NCI-H187 (cell line): ENCODE measurements around the gene PAPOLB.

Experiments
- DNase-seq, 2 experiments: peaks; one replicate each; lab custom pipeline; 2025; lab: John Stamatoyannopoulos, UW

PAPOLB gene

DNA sequence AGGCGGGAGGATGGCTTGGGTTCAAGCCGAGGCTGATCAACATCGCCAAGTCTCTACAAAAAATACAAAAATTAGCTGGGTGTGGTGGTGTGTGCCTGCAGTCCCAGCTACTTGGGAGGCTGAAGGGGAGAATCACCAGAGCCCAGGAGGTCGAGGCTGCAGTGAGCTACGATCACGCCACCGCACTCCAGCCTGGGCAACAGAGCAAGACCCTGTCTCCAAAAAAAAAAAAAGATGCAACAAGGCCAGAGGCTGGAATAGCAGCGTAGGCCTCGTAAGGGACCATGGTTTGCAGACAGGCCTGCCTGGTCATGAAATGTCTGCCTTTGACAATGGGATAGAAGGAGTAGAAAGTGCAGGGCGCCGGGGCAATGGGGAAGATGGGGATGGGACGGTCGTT is 20.0 kb downstream of the PAPOLB start:
- DNase-seq: no peak

DNA sequence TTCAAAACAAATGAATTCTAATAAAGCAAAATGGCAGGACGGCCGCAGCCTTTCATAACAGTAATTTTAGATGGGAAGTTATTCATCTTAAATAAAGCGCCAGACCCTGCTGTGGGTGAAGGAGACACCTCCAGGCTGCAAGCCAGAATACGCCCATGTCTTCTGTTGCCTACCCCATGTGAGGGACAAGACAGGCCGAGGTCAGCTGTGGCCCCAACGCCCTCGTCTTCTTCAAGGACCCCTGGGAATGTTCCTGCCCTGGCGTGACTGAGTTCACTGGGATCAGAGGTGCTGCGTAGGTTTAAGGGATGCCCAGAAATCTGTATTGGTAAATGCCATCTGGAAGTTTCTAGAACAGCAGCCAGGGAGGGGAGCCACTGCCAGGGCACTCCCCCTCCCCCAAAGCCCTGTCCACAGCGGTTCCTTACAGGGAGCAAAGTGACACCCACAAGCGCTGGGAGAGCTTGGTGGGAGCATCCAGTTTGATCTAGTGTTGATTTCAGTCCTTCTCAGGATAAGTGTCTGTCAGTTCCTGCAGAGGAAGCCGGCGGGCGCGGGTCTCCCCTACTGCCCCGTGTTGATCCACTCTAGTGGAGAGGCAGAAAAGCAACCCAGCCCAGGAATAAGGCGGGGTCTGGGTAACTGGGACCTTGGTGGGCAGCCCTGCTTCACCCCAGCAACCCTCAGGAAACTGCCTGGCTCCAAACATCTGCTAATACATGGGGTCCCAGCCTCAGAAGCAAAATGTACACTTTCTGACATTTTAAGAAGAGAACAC is 20.6 kb downstream of the PAPOLB start:
- no peak for DNase-seq

DNA sequence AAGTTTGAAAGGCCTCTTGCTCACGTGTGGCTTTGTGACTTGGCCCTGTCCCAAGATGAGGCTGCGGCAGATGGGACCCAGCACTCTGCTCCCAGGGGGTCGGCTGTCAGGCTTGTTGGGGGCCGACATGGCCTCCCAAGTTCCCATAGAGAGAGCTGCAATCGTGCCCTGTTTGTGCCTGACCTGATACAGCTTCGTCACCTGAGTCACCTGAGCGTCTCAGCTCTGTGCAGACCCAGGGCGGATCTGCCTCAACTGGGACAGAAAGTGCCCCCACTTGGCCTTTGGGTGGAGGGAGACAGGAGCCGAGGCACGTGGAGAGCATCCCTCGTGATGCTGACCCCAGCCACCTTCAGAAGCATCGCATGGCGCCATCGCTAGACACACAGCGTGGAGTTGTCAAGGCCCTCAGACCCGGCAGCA is 21.7 kb downstream of the PAPOLB start:
- DNase-seq: no peak

DNA sequence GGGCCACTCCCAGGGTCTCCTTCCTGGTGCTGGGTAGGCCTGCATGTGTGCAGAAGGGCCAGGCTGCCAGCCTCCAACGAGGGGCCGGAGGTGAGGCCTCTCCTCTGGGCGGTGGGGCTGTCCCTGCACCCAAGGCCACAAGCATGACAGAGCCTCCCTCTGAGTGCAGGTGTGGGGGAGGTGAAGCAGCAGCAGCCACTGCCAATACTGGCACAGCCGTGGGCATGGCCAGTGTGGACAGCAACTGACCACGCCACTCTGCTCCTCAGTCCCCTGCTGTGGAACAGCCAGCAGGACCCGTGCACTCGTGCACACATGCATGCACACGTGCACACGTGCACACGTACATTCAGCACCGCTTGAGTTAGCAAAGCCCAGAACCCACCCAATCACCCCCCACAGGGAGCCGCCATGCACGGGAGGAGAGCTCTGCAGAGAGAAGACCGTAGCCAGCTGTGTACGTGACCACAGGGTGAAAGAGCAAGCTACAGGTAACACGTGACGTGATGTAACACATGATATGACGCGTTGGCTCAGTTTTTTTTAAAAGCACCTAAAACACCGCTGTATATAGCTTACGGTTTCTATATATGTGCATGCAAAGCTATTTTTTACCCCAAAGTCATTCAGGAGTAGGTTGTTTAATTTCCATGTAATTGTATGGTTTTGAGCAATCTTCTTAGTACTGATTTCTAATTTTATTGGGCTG is 23.1 kb downstream of the PAPOLB start:
- no peak for DNase-seq

DNA sequence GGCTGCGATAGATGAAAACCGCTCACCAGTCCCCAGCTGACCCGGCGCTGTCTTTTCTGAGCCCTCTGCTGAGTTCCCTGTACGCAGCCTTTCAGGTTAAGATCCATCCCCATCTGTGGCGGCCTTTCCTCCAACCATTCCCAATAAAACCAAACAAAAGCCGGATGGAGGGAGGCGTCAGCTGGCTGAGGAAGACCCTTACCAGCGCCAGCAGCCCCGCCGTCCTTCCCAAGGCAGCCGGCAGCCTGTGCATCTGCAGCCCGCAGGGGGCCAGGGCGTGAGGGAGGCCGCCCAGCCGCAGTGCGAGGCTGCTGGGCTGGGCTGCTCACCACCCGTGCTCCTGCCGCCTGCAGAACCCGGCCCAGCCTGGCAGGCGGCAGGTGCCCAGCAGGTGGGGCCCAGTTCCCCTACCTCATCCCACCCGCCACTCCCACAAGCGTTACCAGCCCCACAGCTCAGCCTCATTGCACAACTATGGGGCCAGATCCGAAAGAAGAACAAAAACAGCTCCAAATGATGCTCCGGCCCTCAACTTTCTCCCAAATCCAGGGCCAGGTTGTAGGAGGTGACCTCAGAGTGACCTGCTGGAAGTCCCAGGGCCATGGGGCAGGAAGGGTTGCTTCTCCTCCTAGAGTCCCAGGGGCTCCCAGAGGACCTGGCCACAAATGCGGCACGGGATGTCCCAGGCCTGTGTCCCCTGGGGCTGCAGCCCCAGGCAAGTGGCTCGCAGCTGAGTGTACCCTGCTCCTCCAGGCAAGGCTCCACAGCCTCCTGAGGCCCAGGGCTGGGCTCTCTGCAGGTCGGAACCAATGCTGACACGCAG is 23.8 kb downstream of the PAPOLB start:
- DNase-seq: no peak

DNA sequence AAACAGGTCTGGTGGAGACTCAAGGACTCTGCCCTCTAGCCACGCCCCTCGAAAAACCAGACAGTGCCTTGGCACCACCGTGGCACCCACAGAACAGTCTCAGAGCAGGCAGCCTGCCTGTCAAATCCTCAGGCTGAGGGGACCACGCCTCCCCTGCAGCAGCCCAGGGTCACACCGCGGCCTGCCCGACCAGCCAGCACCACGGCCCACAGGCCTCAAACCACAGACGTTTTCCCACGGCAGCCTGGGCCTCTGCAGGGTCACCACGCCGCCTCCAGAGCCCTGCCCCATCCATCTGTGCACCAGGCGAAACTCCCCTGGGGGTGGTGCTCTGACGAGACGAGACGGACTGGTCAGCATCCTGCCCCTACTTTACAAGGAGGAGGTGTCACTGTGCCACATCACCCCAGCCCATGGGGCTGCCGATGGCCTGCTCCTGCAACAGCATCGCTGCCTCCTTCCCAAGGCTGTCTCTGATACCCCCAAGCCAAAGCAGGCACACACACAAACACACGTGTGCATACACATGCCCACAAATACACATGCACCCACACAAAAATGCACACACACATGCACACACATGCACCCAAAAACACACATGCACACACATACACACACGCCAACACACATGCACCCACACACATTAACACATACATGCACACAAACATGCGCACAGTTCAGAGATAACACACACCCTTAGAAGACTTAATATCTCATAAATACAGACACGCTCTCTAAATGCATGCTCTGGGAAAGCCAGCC is 24.6 kb downstream of the PAPOLB start:
- no peak for DNase-seq

DNA sequence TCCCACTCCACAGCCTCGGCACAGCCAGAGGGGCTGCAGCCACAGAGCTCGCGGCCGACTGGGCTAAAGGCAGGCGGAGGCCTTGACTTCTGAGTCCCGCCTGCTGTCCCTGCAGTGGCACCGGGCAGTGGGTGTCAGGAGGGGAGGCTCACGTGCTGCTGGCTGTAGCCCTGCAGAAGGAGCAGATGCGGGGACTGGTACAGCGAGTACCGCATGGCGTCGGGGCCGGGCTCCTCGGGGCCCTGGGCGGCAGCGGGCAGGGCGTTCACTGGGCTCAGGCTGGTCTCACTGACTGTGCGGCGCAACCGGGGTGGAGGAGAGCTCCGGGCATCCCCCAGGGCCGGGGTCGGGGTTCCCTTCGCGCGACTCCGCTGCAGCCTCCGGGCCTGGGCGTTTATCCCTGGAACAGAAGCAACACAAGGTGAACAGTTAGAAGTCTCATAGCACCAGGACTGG is 25.6 kb downstream of the PAPOLB start:
- DNase-seq: no peak

DNA sequence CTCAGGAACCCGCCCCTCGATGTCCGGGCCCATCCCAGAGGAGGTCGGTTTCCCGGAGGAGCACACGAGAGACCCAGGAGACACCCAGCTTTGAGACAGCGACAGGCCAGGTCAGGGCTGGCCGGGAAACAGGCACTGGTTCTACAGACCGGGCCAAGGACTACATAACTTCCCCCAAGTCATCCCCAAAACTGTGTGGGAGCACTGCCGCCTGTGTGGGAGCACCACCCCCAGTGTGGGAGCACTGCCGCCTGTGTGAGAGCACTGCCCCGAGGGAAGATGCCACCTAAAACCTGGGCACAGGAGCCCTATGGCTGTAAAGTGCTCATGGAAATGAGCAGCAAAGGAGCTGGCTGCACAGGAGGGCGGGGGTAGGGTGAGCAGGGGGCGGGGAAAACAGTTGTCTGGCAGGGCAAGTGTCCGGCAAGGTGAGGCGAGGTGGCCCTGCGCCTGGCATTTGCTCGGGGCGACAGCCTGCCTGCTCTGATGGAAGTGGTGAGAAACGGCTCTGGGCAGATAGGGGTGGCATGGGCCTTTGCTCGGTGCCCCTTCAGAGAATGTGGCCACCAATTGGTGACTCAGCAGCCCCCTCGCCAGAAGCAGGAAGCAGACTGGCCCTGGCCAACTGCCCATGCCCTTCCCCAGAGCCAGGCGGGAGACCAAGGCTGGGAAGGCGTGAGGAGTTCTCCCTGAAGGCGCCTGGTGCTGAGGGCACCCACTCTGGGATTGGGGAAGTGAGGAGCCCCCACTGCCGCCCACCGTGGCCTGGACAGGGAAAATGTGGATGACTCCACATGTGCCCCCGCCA is 26.2 kb downstream of the PAPOLB start:
- no peak for DNase-seq

DNA sequence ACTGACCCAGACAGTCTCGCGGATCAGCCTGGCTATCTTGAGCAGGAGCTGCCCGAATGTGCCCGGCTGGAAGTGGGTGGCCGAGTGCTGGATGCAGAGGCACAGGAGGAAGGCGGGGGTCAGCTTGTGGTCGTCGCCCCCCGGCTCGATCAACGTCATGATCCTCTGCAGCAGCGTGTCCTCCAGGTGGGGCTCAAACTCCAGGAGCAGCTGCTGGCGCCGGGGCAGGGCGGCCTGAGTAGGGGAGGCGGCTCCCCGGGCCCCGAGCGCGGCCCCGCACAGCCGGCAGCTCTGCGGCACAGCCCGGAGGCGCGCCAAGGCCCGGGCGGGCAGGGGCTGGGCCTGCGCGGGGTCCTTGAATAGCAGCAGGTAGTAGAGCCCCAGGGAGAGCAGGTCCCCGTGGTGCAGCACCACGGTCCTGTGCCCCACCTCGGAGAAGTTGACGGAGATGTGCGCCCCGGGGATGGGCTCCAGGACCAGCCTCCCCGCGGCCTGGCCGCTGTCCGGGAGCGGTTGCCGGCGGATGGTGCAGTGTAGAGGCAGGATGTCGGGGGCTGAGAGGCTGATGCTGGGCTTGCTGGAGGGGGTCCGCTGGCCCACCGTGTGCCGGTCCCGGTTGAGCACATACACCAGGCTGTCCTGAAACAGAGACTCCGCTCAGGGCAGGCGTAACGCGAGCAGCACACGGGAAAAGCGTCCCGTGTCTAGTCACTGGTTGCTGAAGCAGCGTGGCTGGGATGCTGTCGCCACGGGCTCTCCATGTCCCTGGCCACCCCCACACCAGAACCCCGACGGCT is 27.0 kb downstream of the PAPOLB start:
- DNase-seq: no peak

DNA sequence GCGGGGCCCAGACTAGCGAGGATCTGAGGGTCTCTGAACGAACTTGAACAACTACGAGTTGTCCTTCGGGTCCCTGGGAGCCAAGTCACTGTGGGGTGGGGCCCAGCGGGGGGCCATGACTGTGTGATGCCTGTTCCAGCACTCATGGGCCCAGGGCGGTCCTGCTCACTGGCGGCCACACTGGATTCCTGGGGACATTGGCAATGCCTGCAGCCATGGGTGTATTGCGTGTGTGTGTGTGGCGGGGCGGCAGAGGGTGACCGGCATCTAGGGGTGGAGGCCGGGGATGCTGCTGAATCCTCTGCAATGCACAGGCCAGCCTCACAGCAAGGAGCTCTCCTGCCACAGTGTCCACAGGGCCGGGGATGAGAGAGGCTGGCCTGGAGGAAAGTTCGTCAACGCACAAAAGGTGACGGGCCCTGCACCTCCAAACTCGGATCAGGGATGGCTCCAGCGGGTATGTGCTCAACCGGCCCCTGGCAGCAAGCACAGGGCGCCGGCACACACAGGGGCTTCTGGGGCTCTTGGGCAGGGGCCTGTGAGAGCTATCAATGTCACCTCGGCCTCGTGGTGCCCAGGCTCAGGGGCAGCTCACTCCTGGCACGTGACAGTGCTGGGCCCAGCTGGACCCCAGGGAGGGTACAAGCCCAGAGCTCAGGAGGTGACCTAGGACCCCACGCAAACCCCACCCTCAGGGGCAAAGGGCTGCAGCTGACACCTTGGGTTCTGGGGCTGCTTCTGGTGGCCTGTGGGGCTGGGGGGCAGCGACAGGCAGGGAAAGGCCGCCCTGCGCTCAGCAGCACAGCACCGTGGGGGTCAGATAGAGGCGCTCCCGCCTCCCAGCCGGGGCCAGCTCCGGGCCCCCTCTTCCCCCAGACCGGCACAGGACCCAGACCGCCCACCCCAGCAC is 27.9 kb downstream of the PAPOLB start:
- no peak for DNase-seq

DNA sequence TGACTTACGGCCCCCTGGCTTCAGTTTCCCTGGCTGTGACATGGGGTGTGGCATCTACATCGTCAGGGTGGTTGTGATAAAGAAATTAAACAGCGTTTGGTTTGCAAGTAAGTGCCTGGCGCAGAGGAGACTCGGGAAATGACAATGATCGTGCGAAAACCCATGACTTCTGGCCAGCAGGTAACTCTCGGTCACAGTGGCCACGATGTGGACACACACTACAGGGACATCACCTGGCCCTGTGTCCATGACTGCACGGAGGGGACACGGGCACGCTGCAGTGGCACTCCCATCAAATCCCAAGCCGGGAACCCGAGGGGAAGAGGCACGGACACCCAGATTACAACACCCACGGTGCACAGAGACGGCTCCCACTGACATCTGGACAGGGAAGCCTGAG is 28.7 kb downstream of the PAPOLB start:
- DNase-seq: no peak

DNA sequence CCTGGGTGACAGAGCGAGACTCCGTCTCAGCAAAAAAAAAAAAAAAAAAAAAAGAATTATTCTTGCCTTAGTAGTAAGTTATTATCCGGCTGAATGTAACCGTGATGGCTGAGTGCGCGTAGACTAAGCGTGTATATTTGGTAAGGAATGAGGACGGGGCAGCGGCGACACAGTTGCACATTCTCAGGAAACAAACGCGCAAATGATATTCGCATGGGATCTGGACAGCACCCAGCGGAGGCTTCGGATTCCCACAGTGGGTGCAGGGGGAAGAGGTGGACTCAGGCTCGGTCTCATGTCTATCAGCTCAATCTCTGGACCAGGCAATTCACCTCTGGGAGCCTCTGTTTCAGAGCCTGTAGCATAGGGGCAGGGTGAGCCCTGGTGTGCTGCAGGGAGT is 29.1 kb downstream of the PAPOLB start:
- no peak for DNase-seq

DNA sequence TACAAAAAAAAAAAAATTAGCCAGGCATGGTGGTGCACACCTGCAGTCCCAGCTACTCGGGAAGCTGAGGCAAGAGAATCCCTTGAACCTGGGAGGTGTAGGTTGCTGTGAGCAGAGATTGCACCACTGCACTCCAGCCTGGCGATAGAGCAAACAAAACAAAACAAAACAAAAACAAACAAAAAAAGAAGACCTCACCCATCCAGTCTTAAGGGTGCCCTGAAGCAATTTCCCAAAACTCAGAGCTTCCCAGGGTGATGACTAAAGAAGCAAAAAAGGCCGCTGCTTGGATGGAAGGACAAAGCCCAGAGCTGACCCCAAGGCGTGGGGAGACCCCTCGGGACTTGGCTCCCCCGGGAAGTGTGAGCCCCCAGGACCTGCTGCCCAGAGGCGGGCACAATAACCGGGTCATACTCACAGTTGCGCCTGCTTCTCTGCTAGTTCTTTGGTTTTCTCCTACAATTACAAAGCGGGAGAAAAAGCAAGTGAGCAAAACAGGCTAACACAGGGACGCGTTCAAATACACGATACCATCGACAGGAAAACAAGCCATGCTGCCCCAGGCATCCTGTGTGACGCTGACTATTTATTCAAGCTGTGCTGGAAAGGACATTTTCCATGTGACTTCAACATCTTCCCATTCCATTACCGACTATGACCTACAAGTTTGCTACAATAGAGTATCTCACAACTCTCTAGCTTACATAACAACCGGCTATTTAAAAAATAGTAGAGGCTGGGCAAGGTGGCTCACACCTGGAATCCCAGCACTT is 29.9 kb downstream of the PAPOLB start:
- no peak for DNase-seq

DNA sequence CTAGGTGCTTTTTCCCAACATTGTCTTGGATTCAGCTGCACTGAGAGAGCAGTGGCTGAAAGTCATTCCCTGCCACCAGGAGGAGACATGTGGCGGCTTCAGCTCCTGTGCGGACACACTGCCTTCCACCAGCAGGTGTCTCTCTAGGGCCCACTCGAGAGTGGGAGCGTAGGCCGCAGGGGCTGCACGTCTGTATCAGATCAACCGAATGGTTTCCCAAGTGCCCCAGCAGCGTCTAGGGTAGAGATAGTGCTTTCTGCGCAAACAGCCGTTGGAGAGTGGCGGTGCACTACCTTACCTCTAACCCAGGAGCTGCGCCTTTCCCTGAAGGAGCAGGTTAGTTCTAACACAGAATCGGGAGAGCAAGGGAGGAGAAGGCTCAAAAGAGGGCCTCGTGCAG is 31.7 kb downstream of the PAPOLB start:
- no peak for DNase-seq

DNA sequence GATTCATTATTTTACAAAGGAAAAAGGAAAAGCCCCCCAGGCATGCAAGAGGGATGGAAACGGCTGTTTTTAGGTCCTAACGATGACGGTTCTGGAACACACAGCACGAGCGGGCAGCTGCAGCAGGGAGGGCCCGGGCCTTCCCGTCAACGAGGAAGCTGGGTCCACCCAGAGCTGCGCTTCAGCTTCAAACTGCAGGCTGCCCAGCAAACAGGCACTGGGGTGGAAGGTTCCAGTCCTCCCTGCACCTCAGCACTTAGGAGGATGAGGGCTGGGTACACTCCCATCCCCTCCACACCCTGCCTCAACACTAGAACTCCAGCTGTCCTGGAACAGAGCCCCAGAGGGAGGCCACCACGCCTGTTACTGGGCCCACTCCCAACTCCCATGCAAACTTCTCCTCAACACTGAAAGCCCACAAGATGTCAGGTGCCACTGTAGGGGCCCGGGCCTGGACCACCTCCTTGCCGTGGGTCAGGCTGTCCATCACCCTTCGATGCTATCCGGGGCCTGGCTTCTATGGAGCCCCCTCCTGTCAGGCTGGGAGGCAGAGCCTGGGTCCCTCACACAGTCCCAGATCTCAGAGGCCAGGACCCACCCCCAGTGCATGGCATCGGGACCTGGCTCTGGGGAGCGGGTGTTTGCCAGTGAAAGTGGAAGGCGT is 33.0 kb downstream of the PAPOLB start:
- DNase-seq: no peak

DNA sequence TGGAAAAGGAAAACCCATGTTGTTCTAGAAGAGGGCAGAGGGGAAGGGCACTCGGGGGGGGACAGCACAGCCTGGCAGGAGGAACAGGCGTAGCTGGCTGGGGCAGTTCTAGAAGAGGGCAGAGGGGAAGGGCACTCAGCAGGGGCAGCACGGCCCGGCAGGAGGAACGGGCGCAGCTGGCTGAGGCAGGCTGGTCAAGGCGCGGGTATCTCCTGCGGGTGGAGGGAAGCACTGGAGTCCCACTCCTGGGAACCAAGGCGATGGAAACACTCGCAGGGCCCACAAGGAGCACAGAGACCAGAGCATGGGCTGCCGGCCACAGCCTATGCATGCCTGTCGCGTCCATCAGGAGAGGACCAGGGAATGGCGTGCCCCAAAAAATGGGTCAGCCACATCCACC is 36.7 kb downstream of the PAPOLB start:
- no peak for DNase-seq

DNA sequence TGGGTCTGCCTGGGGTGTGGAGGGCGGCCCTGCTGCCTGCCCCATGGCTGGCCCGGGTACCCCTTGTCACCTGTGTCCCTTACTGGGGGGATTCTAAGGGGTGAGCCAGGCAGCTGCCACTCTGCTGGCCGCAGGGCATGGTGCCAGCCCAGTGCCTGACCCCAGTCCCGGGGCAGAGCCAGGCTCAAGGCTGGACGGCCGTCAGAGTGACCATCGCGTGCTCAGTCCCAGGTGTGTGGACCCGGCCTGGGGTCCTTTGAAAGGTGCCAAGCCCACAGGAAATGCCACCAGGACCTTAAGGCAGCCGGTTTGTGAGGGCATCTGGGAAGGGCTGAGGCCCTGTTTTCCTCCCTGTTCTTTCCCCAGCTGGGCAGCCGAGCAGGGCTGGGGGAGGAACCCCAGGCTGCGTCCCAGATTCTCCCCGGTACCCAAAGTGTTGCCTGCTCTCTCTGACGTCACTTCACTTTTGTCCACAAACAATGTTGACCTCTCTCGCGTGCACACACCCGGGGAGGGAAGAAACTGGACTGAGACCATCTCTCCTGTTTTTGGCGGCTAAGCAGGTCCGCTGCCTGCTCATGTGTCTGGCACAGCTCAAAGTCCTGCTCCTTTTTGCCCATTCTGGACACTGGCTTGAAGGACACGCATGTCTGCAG is 37.6 kb downstream of the PAPOLB start:
- DNase-seq: no peak
